GM12878 (cell line): ENCODE measurements around the gene P2RX1. TPM values are rescaled to one million over a fixed set of nuclear protein-coding genes. Genes with fewer than 3 reads are reported as not detected.

Source experiments
- ATF7 ChIP-seq: fragments of 450-650 bp; IDR thresholded peaks from 2 replicates; pipeline ENCODE4 v1.6.1; 2016; ENCODE audit warnings: low read depth, mild to moderate bottlenecking
- SP1 ChIP-seq: IDR thresholded peaks from one replicate; pipeline ENCODE4 v1.6.1; 2011; ENCODE audit warnings: low read depth, low read length
- SREBF2 ChIP-seq: IDR thresholded peaks from 2 replicates; pipeline ENCODE4 v1.6.1; 2012; ENCODE audit warnings: mild to moderate bottlenecking, low read length
- YY1 ChIP-seq: IDR thresholded peaks from 2 replicates; pipeline ENCODE4 v1.6.1; 2011; ENCODE audit warnings: low read depth, mild to moderate bottlenecking, low read length
- polyA plus RNA-seq, 11 experiments: library from polyadenylated mRNA; depleted of rRNA in 4 of 11; unstranded in 6 of 11; stranded (reverse) in 5 of 11; fragments of >200 nt; fragmentation: Nextera tagmentation in 4 of 11; fragmentation: Illumina TruSeq in 1 of 11; extraction: Ambion mirVana in 4 of 11; extraction: Trizol in 1 of 11; gene quantifications; 1 replicate in 1 of 11; 2 replicates in 10 of 11; pipeline versions ENCODE4 v1.2.1 to v1.2.3, GENCODE V29; 2011 to 2016; ENCODE audit warnings: inconsistent platforms in 2 of 11, missing spikeins in 2 of 11, low read depth in 1 of 11
- total RNA-seq, 4 experiments: library from RNA; depleted of rRNA in 3 of 4; stranded (reverse); fragments of >200 nt in 3 of 4; fragmentation: Illumina TruSeq in 1 of 4; extraction: Trizol in 1 of 4; gene quantifications; 2 replicates each; pipeline versions ENCODE4 v1.2.1 to v1.2.3, GENCODE V29; 2013 to 2021
- TF ChIP-seq, protein P1 (sequence below): IDR thresholded peaks from 2 replicates; pipeline ENCODE4 v1.6.1; 2012; ENCODE audit warnings: mild to moderate bottlenecking, low read depth, low read length
- TF ChIP-seq, protein P2 (sequence below): fragments of 450-650 bp; IDR thresholded peaks from 2 replicates; pipeline ENCODE4 v1.6.1; 2017; ENCODE audit warnings: mild to moderate bottlenecking, moderate library complexity
- TF ChIP-seq, protein P3 (sequence below): fragments of 450-650 bp; IDR thresholded peaks from 2 replicates; pipeline ENCODE4 v1.6.1; 2017; ENCODE audit warnings: mild to moderate bottlenecking, low read depth, inconsistent platforms; ENCODE audit not compliant: poor library complexity, severe bottlenecking

The P2RX1 gene
- total and polyA plus RNA-seq, 10 of the 15 experiments (the other 5 are each of a cell fraction or from before 2014, with no cell fraction given), result 0.12 to 6.2 (median 3.4) TPM

DNA sequence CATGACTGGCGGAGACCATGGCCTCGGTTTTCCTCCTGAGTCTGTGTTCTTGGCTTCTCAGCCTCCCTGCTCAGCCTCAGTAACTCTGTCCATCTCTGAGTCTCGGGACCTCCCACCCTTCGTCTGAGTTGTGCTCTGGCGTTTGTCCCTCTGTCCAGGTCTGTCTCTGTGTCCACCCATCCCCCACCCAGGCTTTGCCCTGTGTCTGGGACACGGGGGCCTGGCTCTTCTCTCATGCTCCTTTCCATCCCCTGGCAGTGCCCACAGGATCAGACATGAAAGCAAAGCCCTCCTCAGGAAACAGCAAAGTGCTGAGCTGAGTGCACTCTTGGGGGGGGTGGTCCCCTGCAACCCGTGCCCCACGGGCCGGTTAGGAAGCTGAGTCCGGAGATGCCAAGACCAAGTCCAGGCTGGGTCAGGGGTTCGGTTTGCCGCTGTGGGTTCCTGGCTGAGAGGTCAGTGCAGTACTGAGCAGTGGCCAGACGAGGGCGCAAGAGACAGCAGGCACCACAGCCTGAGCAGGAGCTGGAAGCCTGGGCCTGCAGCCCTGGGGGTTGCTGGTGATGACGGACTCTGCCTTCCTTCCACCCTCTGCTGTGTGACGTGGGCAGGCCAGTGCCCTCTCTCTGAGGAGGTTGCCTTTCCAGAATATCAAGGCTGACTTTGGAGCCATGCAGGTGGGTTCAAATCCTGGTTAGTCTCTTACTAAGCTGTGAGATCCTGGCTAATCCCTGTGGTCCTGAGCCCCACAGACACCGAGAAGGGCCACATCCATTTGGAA is 2.5 kb downstream of the P2RX1 start (continued):
- TF ChIP-seq, protein P1, sequence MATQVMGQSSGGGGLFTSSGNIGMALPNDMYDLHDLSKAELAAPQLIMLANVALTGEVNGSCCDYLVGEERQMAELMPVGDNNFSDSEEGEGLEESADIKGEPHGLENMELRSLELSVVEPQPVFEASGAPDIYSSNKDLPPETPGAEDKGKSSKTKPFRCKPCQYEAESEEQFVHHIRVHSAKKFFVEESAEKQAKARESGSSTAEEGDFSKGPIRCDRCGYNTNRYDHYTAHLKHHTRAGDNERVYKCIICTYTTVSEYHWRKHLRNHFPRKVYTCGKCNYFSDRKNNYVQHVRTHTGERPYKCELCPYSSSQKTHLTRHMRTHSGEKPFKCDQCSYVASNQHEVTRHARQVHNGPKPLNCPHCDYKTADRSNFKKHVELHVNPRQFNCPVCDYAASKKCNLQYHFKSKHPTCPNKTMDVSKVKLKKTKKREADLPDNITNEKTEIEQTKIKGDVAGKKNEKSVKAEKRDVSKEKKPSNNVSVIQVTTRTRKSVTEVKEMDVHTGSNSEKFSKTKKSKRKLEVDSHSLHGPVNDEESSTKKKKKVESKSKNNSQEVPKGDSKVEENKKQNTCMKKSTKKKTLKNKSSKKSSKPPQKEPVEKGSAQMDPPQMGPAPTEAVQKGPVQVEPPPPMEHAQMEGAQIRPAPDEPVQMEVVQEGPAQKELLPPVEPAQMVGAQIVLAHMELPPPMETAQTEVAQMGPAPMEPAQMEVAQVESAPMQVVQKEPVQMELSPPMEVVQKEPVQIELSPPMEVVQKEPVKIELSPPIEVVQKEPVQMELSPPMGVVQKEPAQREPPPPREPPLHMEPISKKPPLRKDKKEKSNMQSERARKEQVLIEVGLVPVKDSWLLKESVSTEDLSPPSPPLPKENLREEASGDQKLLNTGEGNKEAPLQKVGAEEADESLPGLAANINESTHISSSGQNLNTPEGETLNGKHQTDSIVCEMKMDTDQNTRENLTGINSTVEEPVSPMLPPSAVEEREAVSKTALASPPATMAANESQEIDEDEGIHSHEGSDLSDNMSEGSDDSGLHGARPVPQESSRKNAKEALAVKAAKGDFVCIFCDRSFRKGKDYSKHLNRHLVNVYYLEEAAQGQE, result no peak
- TF ChIP-seq ATF7 (peak; percentile 49; the same call in 1 of the 2 replicates), SP1 (peak; percentile 10), SREBF2 (no peak), YY1 (peak; percentile 75; the same call in 1 of the 2 replicates)
- TF ChIP-seq, protein P2, sequence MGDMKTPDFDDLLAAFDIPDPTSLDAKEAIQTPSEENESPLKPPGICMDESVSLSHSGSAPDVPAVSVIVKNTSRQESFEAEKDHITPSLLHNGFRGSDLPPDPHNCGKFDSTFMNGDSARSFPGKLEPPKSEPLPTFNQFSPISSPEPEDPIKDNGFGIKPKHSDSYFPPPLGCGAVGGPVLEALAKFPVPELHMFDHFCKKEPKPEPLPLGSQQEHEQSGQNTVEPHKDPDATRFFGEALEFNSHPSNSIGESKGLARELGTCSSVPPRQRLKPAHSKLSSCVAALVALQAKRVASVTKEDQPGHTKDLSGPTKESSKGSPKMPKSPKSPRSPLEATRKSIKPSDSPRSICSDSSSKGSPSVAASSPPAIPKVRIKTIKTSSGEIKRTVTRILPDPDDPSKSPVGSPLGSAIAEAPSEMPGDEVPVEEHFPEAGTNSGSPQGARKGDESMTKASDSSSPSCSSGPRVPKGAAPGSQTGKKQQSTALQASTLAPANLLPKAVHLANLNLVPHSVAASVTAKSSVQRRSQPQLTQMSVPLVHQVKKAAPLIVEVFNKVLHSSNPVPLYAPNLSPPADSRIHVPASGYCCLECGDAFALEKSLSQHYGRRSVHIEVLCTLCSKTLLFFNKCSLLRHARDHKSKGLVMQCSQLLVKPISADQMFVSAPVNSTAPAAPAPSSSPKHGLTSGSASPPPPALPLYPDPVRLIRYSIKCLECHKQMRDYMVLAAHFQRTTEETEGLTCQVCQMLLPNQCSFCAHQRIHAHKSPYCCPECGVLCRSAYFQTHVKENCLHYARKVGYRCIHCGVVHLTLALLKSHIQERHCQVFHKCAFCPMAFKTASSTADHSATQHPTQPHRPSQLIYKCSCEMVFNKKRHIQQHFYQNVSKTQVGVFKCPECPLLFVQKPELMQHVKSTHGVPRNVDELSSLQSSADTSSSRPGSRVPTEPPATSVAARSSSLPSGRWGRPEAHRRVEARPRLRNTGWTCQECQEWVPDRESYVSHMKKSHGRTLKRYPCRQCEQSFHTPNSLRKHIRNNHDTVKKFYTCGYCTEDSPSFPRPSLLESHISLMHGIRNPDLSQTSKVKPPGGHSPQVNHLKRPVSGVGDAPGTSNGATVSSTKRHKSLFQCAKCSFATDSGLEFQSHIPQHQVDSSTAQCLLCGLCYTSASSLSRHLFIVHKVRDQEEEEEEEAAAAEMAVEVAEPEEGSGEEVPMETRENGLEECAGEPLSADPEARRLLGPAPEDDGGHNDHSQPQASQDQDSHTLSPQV, result peak; percentile 60; the same call in 1 of the 2 replicates
- TF ChIP-seq, protein P3, sequence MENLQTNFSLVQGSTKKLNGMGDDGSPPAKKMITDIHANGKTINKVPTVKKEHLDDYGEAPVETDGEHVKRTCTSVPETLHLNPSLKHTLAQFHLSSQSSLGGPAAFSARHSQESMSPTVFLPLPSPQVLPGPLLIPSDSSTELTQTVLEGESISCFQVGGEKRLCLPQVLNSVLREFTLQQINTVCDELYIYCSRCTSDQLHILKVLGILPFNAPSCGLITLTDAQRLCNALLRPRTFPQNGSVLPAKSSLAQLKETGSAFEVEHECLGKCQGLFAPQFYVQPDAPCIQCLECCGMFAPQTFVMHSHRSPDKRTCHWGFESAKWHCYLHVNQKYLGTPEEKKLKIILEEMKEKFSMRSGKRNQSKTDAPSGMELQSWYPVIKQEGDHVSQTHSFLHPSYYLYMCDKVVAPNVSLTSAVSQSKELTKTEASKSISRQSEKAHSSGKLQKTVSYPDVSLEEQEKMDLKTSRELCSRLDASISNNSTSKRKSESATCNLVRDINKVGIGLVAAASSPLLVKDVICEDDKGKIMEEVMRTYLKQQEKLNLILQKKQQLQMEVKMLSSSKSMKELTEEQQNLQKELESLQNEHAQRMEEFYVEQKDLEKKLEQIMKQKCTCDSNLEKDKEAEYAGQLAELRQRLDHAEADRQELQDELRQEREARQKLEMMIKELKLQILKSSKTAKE, result no peak
